GM10847 (cell line): ENCODE data around the gene SHFL.

Source experiments
- POLR2A ChIP-seq: IDR thresholded peaks from 2 replicates; pipeline ENCODE4 v1.6.1; 2011; ENCODE audit not compliant: insufficient read length; ENCODE audit errors: extremely low read depth

SHFL gene

DNA sequence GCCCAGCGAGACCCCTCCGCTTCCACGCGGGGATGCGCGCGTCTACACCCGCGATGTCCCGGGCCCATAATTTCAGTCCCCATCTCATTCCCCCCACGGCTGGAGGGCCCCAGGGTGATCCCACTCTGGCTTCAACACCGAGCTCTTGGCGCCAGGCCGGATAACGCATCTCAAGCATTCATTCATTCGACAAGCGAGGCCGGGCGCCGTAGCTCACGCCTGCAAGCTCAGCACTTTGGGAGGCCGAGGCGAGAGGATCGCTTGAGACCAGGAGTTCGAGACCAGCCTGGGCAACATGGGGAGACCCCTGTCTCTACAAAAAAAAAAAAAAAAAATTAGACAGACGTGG is 10.5 kb downstream of the SHFL start:
- no peak for TF ChIP-seq POLR2A

DNA sequence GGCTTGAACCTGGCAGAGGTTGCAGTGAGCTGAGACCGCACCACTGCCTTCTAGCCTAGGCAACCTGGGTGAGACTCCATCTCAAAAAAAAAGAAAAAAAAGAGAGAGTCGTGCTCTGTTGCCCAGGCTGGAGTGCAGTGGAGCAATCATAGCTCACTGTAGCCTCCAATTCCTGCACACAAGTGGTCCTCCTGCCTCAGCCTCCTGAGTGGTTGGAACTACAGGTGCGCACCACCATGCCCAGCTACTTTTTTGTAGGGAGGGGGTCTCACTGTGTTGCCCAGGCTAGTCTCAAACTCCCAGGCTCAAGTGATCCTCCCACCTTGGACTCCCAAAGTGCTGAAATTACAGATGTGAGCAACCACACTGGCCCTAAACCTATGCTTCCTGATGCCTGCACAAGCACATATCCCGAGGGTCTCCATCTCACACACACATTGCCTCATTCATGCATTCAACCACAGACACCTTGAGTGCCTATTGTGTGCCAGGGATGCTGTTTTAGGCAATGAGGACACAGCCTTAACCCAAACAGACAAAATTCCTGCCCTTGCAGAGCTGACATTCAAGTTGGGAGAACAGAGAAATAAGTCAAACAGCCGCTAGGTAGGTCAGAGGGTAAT is 14.2 kb downstream of the SHFL start:
- no peak for TF ChIP-seq POLR2A

DNA sequence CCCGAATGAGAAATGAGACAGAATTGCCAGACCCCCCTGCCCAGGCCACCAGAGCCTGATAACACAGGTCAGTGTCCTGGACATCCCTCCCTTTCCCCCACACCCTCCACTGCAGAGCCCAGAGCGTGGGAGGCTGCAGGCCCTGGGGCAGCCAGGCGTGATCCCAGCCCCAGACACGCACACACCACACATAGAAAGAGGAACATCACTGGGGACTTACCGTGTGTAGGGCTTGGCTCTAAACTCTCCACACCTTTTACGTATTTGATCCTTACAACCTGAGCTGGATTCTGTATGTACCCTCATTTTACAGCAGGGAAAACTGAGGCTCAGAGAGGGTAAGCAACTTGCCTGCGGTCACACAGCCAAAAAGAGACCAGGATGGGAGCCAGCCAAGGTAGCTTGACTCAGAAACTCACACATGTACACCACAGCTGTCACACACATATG is 16.7 kb downstream of the SHFL start:
- TF ChIP-seq POLR2A: peak; percentile 36

DNA sequence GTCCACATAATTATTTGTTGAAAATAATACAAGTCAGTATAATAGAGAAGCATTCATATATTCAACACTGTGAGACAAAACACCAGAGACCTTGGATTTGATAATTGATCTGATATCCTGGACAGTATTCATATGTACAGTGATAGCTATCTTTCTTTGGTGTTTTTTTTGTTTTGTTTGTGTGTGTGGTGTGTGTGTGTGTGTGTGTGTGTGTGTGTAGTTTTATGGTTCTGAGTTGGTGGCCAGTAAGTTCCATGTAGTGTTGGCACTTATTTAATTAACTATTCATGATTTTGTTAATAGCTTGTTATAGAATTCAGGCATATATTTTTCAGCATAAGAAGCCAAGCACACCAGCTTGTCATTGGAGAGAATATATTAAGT is 18.0 kb downstream of the SHFL start:
- TF ChIP-seq POLR2A: no peak

DNA sequence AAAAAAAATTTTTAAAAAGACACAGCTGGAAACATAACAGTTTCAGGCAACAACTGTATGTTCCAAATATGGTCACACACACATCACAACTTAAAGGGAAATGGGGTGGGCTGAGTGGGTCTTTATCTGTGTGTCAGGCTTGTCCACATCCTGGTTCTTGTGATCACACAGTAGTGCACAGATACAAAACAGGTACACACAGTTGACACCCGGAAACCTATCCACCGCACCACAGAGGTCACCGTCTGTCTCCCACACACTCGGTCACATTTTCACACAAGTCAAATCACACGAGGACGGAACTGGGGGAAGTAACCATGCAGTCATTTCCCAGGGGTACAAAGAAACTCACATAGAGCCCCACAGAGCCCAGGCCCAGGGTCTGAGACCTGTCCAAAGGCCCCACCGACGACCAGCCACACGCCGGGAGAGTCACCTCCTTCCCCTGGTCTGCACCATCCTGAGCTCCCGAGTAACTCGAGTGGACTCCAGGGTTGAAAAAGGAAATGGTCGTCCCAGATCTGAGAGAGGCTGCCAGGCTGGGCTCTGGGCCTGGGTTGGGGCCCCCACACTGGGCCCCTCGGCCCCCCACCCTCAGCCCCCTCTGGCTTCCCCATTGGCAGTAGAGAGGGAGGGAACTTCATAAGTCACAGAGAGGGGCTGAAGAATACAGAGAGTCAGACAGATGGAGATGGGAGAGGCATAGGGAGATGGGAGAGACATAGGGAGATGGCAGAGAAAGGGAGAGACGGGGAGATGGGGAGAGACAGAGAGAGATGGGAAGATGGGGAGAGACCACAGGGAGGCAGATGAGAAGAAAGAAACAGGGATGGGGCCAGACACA is 18.8 kb downstream of the SHFL start:
- TF ChIP-seq POLR2A: no peak

DNA sequence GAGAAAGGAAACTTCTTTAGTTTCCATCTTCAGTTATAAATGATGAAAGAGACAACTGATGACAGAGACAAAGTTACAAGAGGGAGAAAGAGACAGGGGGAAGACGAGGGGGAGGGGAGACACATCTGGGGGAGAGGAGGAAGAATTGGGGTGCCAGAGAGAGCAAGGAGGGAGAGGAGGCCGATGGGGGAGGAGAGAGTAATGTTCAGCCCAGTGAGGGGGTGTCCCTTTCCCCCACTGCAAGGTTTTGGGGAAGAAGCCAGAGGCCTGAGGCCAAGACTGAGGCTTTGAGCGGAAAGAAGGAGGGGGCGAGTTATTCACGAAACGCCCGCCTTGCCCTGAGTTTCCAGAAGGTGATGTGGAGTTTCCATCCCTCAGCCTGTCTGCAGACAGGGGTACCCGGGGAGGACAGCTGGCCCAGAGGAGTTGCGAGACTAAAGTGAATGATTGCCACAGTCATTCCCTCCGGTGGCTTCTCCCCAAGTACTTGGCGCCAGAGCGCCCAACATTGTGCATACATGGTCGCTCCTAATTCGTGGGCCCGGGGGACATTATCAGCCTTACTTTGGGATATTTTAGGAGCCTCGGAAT is 19.5 kb downstream of the SHFL start:
- no peak for TF ChIP-seq POLR2A

DNA sequence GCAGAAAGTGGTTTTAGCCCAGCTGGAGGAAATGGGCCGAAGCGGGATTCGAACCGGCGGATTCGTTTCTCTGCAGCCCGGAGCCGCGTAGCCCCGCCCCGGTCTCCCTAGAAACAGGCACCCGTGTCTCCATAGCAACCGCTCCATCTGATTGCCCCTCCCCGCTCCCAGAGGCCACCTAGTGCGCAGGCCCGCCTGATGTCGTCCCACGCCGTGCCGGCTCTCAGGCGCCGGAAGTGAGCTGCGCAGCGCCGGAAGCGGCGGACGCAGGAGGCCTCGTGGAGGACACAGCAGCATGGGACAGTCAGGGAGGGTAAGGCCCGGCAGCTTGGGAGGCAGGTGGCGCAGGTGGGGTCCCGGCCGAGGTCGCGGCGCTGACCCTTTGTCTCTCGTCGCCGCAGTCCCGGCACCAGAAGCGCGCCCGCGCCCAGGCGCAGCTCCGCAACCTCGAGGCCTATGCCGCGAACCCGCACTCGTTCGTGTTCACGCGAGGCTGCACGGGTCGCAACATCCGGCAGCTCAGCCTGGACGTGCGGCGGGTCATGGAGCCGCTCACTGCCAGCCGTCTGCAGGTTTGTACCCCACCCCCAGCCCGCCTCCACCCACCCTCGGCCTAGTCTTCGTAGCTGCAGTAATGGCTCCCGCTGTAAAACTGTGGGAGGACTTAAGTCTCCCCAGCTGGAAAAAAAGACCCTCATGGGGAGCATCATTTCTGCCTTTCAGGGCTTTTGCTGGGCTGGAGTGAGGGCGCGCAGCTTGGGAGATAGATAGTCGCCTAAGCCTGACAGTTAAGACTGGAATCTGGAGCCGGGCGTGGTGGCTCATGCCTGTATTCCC is 20.2 kb downstream of the SHFL start, which contains the start of gene PPAN:
Gene PPAN, plus strand, starts transcription at position 263 of the 837 bp plus-strand sequence. Its CDS starts 33 bp downstream, at position 296.
- TF ChIP-seq POLR2A: peak; percentile 71

DNA sequence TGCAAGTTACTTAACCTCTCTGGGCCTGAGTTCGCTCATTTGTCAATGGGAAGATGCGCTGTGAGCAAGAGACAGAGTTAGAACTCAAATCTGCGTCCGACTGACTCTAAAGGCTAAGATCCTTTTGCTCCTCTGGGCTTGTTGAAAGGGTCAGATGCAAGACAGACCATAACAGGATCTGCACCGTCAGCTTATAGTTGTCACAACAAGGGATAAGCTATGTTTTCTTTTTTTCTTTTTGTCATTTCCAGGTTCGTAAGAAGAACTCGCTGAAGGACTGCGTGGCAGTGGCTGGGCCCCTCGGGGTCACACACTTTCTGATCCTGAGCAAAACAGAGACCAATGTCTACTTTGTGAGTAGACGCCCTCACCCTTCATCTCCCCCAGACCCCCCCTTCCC is 21.1 kb downstream of the SHFL start:
- no peak for TF ChIP-seq POLR2A

DNA sequence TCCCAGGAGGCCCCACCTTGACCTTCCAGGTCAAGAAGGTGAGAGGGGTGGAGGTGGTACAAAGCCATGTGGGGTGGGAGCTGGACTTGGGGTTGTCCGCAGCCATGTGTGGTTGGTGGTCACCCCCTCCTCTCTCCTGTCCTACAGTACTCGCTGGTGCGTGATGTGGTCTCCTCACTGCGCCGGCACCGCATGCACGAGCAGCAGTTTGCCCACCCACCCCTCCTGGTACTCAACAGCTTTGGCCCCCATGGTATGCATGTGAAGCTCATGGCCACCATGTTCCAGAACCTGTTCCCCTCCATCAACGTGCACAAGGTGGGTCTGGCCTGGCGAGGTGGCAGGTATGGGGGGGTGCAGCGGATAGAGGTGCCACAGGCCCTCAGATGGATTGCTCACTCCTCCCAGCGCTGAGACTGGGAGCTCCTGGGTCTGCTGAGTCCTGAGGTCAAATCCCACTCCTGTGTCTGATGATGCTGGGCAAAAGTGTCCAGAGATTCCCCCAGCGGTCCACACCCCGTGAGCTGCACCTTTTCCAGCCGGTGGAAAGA is 21.8 kb downstream of the SHFL start:
- TF ChIP-seq POLR2A: no peak

DNA sequence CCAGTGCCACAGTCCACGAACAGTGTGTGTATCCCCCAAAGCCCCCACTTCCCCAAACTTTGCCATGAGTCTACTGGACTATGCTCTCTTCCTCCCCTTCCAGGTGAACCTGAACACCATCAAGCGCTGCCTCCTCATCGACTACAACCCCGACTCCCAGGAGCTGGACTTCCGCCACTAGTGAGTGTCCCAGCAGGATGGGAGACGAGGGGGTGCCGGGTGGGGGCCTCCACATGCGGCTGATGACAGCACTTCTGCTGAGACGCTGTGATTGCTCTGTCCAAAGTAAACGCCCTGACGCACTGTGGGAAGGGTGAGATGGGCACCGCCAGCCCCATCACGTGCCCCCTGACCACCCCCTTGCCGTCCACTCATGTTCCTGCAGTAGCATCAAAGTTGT is 23.4 kb downstream of the SHFL start:
- TF ChIP-seq POLR2A: no peak

DNA sequence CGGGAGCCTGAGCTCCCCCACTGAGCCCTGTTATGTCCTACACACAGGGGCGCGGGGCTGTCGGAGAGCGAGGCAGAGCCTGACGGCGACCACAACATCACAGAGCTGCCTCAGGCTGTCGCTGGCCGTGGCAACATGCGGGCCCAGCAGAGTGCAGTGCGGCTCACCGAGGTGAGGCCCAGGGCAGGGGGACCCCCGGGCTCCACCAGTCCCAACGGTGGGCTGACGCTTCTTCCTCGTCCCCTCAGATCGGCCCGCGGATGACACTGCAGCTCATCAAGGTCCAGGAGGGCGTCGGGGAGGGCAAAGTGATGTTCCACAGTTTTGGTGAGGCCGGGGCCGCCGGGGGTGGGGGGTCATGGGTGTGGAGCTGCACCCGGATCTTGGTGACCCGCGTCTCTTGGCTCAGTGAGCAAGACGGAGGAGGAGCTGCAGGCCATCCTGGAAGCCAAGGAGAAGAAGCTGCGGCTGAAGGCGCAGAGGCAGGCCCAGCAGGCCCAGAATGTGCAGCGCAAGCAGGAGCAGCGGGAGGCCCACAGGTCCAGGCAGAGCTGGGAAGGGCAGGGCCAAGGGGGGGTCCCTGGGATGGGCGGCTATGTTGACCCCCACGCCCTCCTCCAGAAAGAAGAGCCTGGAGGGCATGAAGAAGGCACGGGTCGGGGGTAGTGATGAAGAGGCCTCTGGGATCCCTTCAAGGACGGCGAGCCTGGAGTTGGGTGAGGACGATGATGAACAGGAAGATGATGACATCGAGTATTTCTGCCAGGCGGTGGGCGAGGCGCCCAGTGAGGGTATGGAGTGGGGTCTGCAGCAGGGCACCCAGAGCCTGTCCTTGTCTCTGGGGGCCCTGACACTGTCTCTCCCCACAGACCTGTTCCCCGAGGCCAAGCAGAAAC is 24.2 kb downstream of the SHFL start:
- no peak for TF ChIP-seq POLR2A

DNA sequence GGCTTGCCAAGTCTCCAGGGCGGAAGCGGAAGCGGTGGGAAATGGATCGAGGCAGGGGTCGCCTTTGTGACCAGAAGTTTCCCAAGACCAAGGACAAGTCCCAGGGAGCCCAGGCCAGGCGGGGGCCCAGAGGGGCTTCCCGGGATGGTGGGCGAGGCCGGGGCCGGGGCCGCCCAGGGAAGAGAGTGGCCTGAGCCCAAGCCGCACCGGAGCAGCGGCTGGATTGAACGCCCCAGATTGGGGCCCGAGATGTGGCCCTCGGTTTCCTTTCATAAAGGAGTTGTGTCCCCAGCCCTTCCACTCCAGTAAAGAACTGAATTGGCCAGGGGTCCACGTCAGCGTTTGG is 24.8 kb downstream of the SHFL start:
- TF ChIP-seq POLR2A: no peak

DNA sequence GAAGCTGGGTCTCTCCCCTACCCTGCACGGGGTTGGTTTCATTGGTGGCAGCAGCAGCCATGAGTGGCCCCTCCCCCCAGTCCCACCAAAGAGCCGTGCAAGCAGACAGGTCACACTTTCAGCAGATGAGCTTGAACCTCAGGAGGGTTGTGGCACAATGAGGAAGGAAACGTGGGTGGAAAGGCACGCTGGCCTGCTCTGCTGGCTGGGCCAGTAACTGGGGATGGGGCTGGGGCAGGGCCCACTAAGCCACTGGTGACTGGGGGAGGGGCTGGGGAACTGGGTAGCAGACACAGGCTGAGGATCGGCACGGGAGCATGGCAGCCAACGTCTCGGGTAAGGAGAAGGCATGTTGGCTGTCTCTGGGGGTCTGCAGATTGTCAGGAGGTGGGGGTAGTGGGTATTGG is 25.3 kb downstream of the SHFL start, which contains the start of gene P2RY11:
Gene P2RY11, plus strand, starts transcription at position 289 of the 407 bp plus-strand sequence. Its CDS starts 29 bp downstream, at position 318.
- TF ChIP-seq POLR2A: peak; percentile 30
